ENCODE results near the gene PIGK. TPM values are rescaled to one million over a fixed set of nuclear protein-coding genes. Genes with fewer than 3 reads are reported as not detected.

The PIGK gene
- total RNA-seq, 2 experiments from 2014 or later, result 21.4 to 23.1 TPM

DNA sequence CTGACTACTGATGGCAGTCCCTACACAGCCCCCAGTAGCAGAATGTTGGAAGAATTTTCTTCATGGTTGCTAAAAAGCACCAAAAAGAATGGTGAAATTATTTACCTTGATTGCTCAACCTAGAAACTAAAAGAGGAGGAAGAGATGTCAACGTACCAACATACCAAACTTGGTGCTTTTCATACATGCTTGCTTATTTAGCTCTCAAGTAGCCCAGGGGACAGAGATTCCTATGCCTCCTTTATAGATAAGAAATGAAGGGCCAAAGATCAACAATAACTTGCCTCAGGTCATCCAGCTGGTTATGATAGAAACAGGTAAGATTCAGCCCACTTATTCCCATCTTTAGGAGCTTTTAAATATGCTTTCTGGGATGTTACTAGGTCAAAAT is 170.6 kb downstream of the PIGK start:
- Mint-ChIP-seq H3K27me3 (no peaks in the 10 kb centered on the region), H3K9me3 (no peaks in the 10 kb centered on the region), H3K27ac (no peak overlapping the region), H3K4me3 (no peak overlapping the region), H3K36me3 (no peaks in the 10 kb centered on the region), H3K4me1 (peaks cover 20% of the 10 kb centered on the region)
- DNase-seq, result no peak

DNA sequence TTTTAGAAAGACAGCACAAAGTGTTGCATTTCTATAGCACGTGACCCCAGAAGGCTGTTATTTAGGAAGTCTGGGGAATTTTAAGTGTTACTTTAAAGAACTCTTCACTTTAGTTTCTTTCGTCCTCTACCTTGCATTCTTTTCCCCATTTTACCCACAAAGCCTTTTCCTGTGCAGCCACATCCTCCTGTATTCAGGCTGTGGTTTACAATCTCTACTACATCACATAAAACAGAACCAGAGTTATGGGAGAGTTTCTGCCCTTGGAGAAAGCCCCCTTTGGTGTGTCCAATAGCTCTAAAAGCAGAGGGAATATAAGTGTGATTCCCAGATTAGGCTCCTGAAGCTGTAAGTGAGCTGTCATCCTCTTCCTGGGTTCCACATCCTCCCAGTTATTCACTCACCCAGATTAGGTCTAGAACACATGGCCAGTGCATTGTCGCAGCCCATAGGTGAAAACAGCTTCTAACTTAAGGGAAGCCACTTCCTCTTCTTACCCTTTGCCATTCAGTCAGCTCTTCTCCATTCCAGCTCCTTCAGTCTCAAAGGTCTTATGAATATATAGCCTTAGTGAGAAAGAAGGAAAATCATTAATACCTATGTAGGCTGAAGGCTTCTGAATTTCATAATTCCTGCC is 171.1 kb downstream of the PIGK start:
- no peaks in the 10 kb centered on the region for H3K27me3 Mint-ChIP-seq
- H3K4me1 Mint-ChIP-seq, result peaks cover 20% of the 10 kb centered on the region
- no peak overlapping the region for H3K4me3 Mint-ChIP-seq
- no peaks in the 10 kb centered on the region for H3K9me3 Mint-ChIP-seq
- DNase-seq, result no peak
- H3K36me3 Mint-ChIP-seq, result no peaks in the 10 kb centered on the region
- H3K27ac Mint-ChIP-seq, result no peak overlapping the region

DNA sequence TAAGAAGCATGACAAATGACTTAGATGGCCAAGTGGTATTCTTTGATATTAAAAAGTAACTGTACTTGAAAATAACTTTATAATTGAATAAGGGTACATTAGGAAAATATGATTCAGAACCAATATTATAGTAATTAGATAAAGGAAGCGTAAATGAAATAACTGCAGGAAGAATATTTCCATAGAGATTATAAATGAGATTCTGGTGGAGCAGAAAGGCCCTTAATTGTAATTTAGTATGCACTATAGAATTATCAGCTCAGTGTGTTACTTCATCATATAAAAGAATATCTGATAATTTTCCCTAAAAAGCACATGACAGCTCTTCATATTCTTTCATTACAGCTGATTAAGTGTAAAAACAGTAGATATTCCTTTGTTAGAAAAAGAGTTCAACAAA is 171.7 kb downstream of the PIGK start:
- no peak overlapping the region for H3K27ac Mint-ChIP-seq
- H3K36me3 Mint-ChIP-seq, result no peaks in the 10 kb centered on the region
- H3K9me3 Mint-ChIP-seq, result no peaks in the 10 kb centered on the region
- H3K4me1 Mint-ChIP-seq, result peaks cover 20% of the 10 kb centered on the region
- H3K27me3 Mint-ChIP-seq, result no peaks in the 10 kb centered on the region
- no peak overlapping the region for H3K4me3 Mint-ChIP-seq
- no peak for DNase-seq

DNA sequence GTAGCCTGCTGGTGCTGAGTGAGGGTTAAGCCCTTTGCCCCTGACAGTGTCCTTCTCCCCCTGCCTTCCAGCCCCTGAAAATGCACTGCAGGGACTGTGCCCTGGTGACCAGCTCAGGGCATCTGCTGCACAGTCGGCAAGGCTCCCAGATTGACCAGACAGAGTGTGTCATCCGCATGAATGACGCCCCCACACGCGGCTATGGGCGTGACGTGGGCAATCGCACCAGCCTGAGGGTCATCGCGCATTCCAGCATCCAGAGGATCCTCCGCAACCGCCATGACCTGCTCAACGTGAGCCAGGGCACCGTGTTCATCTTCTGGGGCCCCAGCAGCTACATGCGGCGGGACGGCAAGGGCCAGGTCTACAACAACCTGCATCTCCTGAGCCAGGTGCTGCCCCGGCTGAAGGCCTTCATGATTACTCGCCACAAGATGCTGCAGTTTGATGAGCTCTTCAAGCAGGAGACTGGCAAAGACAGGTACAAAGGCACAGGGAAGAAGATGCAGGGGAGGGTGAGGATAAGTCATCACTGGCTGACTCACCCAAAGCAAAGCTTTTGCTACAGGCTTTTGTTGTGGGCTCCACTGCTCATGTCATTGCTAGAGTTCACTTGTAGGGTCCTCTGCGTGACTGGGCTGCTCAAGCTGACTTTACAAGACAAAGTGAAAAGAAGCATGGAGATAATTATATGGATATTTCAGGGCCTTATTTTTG is 174.9 kb downstream of the PIGK start:
- no peak overlapping the region for H3K4me3 Mint-ChIP-seq
- H3K9me3 Mint-ChIP-seq, result no peaks in the 10 kb centered on the region
- peaks cover 20% of the 10 kb centered on the region for H3K4me1 Mint-ChIP-seq
- H3K27me3 Mint-ChIP-seq, result no peaks in the 10 kb centered on the region
- no peaks in the 10 kb centered on the region for H3K36me3 Mint-ChIP-seq
- DNase-seq, result peak; percentile 3
- H3K27ac Mint-ChIP-seq, result no peak overlapping the region

DNA sequence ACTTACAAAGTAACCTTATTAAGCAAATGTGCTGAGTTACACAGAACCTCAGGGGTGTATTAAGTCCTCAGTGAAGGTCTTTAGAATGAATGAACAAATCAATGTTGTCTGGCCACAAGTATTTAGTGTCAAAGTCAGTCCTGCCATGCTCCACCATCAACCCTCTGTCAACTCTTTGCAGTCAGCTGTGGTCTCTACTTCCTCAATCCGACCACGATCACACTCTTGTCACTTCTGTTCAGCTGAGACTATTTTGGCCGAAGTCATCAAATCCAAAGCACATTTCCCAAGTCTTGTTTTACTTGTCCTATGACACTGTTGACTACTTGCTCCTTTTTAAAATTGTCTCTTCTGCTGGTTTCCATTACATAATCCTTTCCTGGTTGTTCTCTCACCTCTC is 178.4 kb downstream of the PIGK start:
- Mint-ChIP-seq H3K4me3 (no peak overlapping the region), H3K36me3 (no peaks in the 10 kb centered on the region), H3K4me1 (no peaks in the 10 kb centered on the region), H3K9me3 (peaks cover 4% of the 10 kb centered on the region), H3K27me3 (no peaks in the 10 kb centered on the region), H3K27ac (no peak overlapping the region)
- DNase-seq, result no peak

DNA sequence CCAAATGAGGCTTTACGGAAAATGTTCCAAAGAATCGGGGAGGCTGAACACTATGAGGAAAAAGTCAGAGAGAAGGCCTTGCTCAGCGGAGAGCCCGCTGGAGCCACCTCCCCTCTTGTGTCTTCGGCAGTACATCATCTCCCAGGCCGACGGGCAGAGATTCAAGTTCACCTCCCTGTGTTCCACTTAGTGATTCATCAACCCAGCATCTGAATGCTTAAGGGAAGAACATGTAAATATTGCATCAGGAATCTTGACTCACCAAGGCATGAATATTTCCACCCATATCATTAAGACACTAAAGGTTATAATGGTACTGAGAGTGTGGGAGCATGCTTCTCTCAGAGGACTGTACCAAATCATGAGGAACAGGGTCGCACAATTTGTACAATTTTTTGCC is 179.5 kb downstream of the PIGK start:
- Mint-ChIP-seq H3K4me1 (no peaks in the 10 kb centered on the region), H3K9me3 (peaks cover 4% of the 10 kb centered on the region), H3K27me3 (no peaks in the 10 kb centered on the region), H3K36me3 (no peaks in the 10 kb centered on the region), H3K27ac (no peak overlapping the region), H3K4me3 (no peak overlapping the region)
- no peak for DNase-seq

DNA sequence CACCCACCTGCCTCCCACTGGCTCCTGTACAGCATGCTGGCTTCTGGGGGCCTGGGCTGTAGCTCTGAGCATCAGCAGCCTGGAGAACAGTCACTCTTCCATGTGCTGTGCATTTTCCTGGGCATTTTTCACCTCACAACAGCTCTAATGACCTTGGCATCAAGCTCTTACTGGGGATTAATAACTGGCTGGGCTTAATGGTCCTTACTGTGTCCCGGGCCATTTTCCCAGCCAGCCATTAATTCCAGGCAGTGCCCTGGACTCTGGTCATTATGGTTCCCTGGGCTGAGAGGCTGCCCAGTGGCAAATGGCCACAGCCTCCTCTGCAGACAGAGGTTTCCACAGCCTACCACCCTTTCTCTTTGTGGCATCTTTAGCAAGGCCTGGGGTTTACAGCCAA is 180.1 kb downstream of the PIGK start:
- DNase-seq, result no peak
- Mint-ChIP-seq H3K9me3 (peaks cover 4% of the 10 kb centered on the region), H3K27ac (no peak overlapping the region), H3K4me3 (no peak overlapping the region), H3K4me1 (no peaks in the 10 kb centered on the region), H3K36me3 (no peaks in the 10 kb centered on the region), H3K27me3 (no peaks in the 10 kb centered on the region)

Other genes with a start within 250 kb of the PIGK start
- gene AK5, start 62.6 kb upstream of the PIGK start, total RNA-seq, result 1 to 10 TPM; 4.3 to 6.6 TPM

Measured in activated naive CD8-positive, alpha-beta T cell treated with anti-CD3 and anti-CD28 coated beads for 36 hours (primary cell).